PC-3 (cell line): ENCODE results near the gene NTRK2.

Experiments
- CTCF ChIP-seq: fragments of 300-600 bp; sonication (generic); conservative IDR thresholded peaks from 2 replicates; pipeline ENCODE4 v1.5.1; 2017; ENCODE audit warnings: antibody characterized with exemption, low read depth, mild to moderate bottlenecking, low read length
- EZH2 ChIP-seq: fragments of 300-600 bp; sonication (generic); IDR thresholded peaks from one replicate; pipeline ENCODE4 v1.6.1; 2017; ENCODE audit warnings: antibody characterized with exemption, mild to moderate bottlenecking, low read length; ENCODE audit not compliant: unreplicated experiment

GRCh38 chr9:84681516-84682285 lies 12.2 kb downstream of the NTRK2 start:
- TF ChIP-seq EZH2 = no peak
- TF ChIP-seq CTCF = no peak
